Esophagus squamous epithelium (tissue), 4 donors: ENCODE measurements around the gene APLP2.

ENCODE experiments used
- CTCF ChIP-seq, 6 experiments: fragments of 450-650 bp in 4 of 6; fragments of 200-600 bp in 2 of 6; sonication (generic) in 2 of 6; IDR thresholded peaks; one replicate each; pipeline ENCODE4 v1.5.1; 2016 to 2019; ENCODE audit warnings: antibody characterized with exemption in 6 of 6, mild to moderate bottlenecking in 4 of 6, moderate library complexity in 4 of 6
- POLR2A ChIP-seq, 4 donors: fragments of 450-650 bp; IDR thresholded peaks; one replicate each; pipeline ENCODE4 v1.6.1; 2017; ENCODE audit warnings: antibody characterized with exemption in 4 of 4, mild to moderate bottlenecking in 4 of 4, moderate library complexity in 3 of 4

DNA sequence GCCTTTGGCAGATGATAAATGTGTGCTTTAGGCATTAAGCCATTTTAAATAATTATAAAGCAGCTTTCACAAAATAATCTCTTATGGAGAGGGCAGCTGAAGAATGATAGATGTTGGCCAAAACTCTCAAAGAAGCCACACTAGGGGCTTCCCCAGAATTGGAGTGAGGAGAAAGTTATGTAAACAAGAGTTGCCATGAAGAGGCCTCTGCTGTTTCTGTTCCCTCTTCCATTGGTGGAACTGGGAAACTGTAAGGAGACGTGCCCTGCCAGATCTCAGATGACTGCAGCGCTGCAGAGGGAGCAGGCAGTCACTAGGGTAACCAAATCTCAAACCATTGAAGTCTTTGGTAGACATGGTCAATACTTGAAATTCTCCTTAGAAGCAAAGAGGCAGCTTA is 19.4 kb upstream of the APLP2 start:
- TF ChIP-seq CTCF (IDR thresholded peaks at IDR 0.05) (no peak), POLR2A (IDR thresholded peaks at IDR 0.05) (no peak)
